Measurements from ENCODE around the gene RPL7L1.

DNA sequence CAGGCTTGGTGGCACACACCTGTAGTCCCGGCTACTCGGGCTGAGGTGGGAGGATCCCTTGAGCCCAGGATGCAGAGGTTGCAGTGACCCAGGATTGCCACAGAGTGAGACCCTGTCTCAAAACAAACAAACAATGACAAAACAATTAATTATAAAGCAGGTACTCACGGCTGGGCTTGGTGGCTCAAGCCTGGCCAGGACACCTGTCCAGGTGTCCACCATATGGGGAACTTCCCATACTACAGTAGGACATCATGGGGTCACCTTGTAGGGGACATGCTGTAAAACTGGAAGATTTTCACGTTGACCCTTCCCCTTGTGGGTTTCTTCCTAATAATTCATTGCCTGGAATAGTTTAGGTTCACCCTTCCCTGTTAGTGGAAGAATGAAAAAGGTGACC lies 30.7 kb upstream of the RPL7L1 start:
- TF ChIP-seq, protein P1, sequence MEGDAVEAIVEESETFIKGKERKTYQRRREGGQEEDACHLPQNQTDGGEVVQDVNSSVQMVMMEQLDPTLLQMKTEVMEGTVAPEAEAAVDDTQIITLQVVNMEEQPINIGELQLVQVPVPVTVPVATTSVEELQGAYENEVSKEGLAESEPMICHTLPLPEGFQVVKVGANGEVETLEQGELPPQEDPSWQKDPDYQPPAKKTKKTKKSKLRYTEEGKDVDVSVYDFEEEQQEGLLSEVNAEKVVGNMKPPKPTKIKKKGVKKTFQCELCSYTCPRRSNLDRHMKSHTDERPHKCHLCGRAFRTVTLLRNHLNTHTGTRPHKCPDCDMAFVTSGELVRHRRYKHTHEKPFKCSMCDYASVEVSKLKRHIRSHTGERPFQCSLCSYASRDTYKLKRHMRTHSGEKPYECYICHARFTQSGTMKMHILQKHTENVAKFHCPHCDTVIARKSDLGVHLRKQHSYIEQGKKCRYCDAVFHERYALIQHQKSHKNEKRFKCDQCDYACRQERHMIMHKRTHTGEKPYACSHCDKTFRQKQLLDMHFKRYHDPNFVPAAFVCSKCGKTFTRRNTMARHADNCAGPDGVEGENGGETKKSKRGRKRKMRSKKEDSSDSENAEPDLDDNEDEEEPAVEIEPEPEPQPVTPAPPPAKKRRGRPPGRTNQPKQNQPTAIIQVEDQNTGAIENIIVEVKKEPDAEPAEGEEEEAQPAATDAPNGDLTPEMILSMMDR (conservative IDR thresholded peaks at IDR 0.05 in 1 of 2, IDR thresholded peaks at IDR 0.05 in 1 of 2; ENCODE audit: low read depth in 1 of 2, low read length in 2 of 2) = no peak
- no peak for TF ChIP-seq EZH2 (IDR thresholded peaks at IDR 0.05; ENCODE audit: low read length, missing control alignments)

All from fibroblast of lung (primary cell).